Measurements from ENCODE around the gene RNF103. TPM values are rescaled to one million over a fixed set of nuclear protein-coding genes. Genes with fewer than 3 reads are reported as not detected.

The RNF103 gene
- total and polyA plus RNA-seq, 4 donors = 15.4 to 38.2 (median 19.4) TPM

DNA sequence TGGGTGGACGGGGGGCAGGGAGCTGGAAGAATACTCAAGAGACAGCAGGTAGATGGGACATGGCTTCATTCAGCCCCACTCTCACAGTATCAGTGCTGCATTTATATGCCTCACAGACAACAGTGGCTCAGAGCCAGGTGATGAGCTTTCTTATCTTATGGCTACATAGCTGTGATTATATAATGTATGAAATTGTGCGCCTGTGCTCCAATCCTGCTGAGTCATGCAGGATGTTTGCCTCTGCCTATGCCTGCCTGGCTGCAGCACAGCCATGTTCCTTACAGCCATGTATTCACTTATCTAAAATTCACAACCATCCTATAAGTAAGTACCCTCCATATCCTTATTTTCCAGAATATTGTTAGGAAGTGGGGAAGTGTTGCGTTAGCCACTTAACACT lies 37.7 kb upstream of the RNF103 start:
- TF ChIP-seq HNF4A (conservative IDR thresholded peaks at IDR 0.05) (no peak), FOXA2 (IDR thresholded peaks at IDR 0.05) (no peak), JUND (IDR thresholded peaks at IDR 0.05) (no peak), EGR1 (IDR thresholded peaks at IDR 0.05; ENCODE audit: low read depth in 2 of 2) (no peak)
- no peaks in the 10 kb centered on the region for H3K9me3 ChIP-seq (ENCODE audit: control insufficient read depth in 4 of 4, low read length in 3 of 4)
- no peaks in the 10 kb centered on the region for H3K27me3 ChIP-seq (ENCODE audit: control insufficient read depth in 4 of 4, insufficient read depth in 4 of 4, low read length in 3 of 4)
- H3K27ac ChIP-seq (ENCODE audit: low read depth in 1 of 2, low read length in 2 of 2) = no peak overlapping the region
- no peak overlapping the region for H3K4me3 ChIP-seq (ENCODE audit: low read depth in 1 of 3, low read length in 3 of 3)
- H3K36me3 ChIP-seq (ENCODE audit: control insufficient read depth in 4 of 4, insufficient read depth in 3 of 4, low read depth in 1 of 4, low read length in 3 of 4) = no peaks in the 10 kb centered on the region
- no peak for DNase-seq (ENCODE audit: low spot score)
- 95% methylated on average over 3 of the region's 3 CpGs for WGBS
- H3K4me1 ChIP-seq (ENCODE audit: control insufficient read depth in 4 of 4, insufficient read depth in 4 of 4, low read length in 3 of 4) = no peaks in the 10 kb centered on the region
- no peak overlapping the region for H3K9ac ChIP-seq (ENCODE audit: low read depth in 1 of 2, low read length in 2 of 2)

DNA sequence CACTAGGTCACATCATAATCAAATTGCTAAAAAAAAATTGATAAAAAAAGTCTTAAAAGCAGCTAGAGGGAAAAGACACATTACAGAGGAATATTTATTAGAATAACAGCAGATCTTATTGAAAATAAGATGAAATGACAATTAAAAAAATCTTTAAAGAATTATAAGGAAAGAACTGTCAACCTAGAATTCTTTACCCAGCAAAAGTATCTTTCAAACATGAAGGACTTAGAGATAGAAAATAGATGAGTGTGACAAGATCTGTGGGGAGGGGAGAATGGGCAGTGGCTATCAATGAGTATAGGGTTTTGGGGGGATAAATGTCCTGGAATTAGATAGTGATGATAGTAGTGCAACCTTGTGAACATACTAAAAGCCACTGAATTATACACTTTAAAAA lies 26.5 kb upstream of the RNF103 start:
- no peaks in the 10 kb centered on the region for H3K36me3 ChIP-seq (ENCODE audit: control insufficient read depth in 4 of 4, insufficient read depth in 3 of 4, low read depth in 1 of 4, low read length in 3 of 4)
- H3K27me3 ChIP-seq (ENCODE audit: control insufficient read depth in 4 of 4, insufficient read depth in 4 of 4, low read length in 3 of 4) = no peaks in the 10 kb centered on the region
- no peak for DNase-seq (ENCODE audit: low spot score)
- TF ChIP-seq, protein P1, sequence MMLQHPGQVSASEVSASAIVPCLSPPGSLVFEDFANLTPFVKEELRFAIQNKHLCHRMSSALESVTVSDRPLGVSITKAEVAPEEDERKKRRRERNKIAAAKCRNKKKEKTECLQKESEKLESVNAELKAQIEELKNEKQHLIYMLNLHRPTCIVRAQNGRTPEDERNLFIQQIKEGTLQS (IDR thresholded peaks at IDR 0.05) = no peak
- TF ChIP-seq NR2F2 (IDR thresholded peaks at IDR 0.05) = no peak
- TF ChIP-seq, protein P2, sequence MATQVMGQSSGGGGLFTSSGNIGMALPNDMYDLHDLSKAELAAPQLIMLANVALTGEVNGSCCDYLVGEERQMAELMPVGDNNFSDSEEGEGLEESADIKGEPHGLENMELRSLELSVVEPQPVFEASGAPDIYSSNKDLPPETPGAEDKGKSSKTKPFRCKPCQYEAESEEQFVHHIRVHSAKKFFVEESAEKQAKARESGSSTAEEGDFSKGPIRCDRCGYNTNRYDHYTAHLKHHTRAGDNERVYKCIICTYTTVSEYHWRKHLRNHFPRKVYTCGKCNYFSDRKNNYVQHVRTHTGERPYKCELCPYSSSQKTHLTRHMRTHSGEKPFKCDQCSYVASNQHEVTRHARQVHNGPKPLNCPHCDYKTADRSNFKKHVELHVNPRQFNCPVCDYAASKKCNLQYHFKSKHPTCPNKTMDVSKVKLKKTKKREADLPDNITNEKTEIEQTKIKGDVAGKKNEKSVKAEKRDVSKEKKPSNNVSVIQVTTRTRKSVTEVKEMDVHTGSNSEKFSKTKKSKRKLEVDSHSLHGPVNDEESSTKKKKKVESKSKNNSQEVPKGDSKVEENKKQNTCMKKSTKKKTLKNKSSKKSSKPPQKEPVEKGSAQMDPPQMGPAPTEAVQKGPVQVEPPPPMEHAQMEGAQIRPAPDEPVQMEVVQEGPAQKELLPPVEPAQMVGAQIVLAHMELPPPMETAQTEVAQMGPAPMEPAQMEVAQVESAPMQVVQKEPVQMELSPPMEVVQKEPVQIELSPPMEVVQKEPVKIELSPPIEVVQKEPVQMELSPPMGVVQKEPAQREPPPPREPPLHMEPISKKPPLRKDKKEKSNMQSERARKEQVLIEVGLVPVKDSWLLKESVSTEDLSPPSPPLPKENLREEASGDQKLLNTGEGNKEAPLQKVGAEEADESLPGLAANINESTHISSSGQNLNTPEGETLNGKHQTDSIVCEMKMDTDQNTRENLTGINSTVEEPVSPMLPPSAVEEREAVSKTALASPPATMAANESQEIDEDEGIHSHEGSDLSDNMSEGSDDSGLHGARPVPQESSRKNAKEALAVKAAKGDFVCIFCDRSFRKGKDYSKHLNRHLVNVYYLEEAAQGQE (IDR thresholded peaks at IDR 0.05) = no peak
- no peak for TF ChIP-seq EGR1 (IDR thresholded peaks at IDR 0.05; ENCODE audit: low read depth in 2 of 2)
- no peak for TF ChIP-seq JUND (IDR thresholded peaks at IDR 0.05)
- TF ChIP-seq GABPA (IDR thresholded peaks at IDR 0.05 in 1 of 2, conservative IDR thresholded peaks at IDR 0.05 in 1 of 2) = no peak
- TF ChIP-seq HNF4G (IDR thresholded peaks at IDR 0.05) = no peak
- TF ChIP-seq TAF1 (conservative IDR thresholded peaks at IDR 0.05) = no peak
- TF ChIP-seq YY1 (IDR thresholded peaks at IDR 0.05) = no peak
- TF ChIP-seq, protein P3, sequence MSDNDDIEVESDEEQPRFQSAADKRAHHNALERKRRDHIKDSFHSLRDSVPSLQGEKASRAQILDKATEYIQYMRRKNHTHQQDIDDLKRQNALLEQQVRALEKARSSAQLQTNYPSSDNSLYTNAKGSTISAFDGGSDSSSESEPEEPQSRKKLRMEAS (IDR thresholded peaks at IDR 0.05) = no peak
- TF ChIP-seq HNF4A (conservative IDR thresholded peaks at IDR 0.05) = no peak
- TF ChIP-seq FOXA2 (IDR thresholded peaks at IDR 0.05) = no peak
- no peak for TF ChIP-seq SP1 (IDR thresholded peaks at IDR 0.05)
- TF ChIP-seq RXRA (IDR thresholded peaks at IDR 0.05) = no peak
- TF ChIP-seq FOXA1 (IDR thresholded peaks at IDR 0.05) = no peak
- TF ChIP-seq, protein P4, sequence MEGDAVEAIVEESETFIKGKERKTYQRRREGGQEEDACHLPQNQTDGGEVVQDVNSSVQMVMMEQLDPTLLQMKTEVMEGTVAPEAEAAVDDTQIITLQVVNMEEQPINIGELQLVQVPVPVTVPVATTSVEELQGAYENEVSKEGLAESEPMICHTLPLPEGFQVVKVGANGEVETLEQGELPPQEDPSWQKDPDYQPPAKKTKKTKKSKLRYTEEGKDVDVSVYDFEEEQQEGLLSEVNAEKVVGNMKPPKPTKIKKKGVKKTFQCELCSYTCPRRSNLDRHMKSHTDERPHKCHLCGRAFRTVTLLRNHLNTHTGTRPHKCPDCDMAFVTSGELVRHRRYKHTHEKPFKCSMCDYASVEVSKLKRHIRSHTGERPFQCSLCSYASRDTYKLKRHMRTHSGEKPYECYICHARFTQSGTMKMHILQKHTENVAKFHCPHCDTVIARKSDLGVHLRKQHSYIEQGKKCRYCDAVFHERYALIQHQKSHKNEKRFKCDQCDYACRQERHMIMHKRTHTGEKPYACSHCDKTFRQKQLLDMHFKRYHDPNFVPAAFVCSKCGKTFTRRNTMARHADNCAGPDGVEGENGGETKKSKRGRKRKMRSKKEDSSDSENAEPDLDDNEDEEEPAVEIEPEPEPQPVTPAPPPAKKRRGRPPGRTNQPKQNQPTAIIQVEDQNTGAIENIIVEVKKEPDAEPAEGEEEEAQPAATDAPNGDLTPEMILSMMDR (IDR thresholded peaks at IDR 0.05; ENCODE audit: low read depth, low read length, missing input control) = no peak
- H3K9me3 ChIP-seq (ENCODE audit: control insufficient read depth in 4 of 4, low read length in 3 of 4) = no peaks in the 10 kb centered on the region
- H3K9ac ChIP-seq (ENCODE audit: low read depth in 1 of 2, low read length in 2 of 2) = no peak overlapping the region
- peaks cover 2 to 7% (median 5%) of the 10 kb centered on the region in 4 donors for H3K4me1 ChIP-seq (ENCODE audit: control insufficient read depth in 4 of 4, insufficient read depth in 4 of 4, low read length in 3 of 4)
- no peak overlapping the region for H3K4me3 ChIP-seq (ENCODE audit: low read depth in 1 of 3, low read length in 3 of 3)
- H3K27ac ChIP-seq (ENCODE audit: low read depth in 1 of 2, low read length in 2 of 2) = peak overlapping the region in 1 of 2 donors; percentile 77

All from liver (tissue), 9 donors.